GM21723 (cell line): ENCODE data around the gene RTL5.
"Not testable (repeated sequence)": the region's sequence is repeated elsewhere in the genome, so short reads cannot be mapped to it uniquely, and the experiment has no call there.

Experiments
- ATAC-seq: cut with Tn5 transposase; IDR thresholded peaks from one replicate; pipeline ENCODE4 v1.9.1; 2021; ENCODE audit warnings: mild to moderate bottlenecking, moderate library complexity; ENCODE audit not compliant: unreplicated experiment

The RTL5 gene

DNA sequence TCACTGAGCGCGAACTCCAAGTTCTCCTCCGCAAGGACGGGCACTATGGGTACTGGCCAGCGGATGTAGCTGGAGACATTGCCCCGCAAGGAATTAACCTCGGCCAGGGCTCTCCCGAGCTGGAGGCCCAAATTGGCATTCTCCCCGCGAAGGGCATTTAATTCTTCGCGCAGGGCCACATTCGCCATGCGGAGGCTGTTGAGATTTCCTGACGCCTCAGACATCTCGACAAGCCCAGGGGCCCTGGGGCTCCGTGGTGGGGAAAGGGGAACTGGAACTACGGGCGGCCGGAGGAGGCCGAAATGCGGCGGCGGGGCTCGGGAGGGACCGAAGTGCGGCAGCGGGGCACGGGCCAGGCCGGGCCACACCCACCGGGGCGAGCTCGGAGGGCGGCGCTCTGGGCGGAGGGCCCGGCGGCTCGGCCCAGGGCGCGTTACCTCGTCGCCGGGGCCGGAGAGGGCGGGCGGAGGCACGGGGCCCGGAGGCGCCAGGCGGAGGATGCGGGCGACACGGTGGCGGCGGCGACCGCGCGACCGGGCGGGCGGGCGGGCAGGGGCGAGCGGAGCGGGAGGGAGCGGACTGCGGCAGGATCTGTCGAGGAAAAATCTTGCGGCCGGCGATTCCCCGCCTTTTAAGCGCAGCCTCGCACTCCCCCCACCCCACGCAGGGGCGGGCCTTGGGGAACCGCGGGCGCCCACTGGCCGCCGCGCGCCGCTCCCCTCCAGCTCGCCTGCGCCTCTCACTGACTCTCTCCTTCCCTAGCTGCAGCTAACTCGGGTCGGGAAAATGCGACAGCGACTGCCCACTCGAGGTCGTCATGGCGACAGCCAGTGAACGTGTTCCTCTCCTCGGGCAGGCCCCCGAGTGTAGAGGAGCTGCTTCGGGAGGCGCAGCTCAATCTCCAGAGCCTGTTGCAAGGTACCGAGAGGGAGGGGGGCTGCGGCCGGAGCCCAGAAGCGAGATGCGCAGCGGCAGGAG lies at the start of gene RTL5:
TSS of gene RTL5 (minus strand) at position 599 of the 978 bp plus-strand sequence.
- peak; percentile 54 for ATAC-seq

DNA sequence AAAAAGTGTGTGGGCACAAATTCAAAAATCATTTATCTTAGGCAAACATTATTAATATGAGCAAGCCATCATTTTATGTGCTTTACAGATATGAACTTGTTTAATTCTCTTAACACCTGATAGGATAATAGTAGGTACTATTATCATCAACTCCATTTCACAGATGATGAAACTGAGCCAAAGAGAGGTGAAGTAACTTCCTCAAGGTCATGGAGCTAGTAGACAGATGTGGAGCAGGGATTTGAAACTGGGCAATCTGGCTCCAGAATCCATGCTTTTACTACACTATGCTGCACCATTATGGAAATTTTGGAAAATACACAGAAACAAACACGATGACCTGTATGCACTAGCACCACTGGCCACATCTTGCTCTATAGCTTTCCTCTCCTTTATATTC lies 48.8 kb upstream of the RTL5 start:
- no peak for ATAC-seq

DNA sequence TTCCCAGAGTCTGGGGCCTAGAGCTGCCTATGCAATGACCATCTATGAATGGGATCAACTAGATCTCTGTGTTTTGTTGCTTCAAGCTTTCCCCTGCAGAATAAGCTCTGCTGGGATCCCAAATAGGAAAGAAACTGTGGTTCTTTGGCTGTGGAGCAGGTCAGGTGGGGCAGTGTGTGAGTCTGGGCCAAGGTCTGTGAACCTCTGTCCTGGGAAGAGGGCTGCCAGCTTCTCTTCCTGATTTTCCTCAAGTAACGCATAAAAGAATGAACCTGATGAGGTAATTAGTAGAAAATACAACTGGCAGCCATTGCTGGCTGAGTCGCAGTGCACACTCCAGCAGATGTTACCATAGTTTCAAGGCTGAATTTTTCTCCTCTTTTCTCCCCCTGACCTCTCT lies 45.3 kb upstream of the RTL5 start:
- no peak for ATAC-seq

DNA sequence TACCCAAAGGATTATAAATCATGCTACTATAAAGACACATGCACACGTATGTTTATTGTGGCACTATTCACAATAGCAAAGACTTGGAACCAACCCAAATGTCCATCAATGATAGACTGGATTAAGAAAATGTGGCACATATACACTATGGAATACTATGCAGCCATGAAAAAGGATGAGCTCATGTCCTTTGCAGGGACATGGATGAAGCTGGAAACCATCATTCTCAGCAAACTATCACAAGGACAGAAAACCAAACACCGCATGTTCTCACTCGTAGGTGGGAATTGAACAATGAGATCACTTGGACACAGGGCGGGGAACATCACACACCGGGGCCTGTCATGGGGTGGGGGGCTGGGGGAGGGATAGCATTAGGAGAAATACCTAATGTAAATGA lies 44.6 kb upstream of the RTL5 start:
- ATAC-seq = not testable (repeated sequence)

DNA sequence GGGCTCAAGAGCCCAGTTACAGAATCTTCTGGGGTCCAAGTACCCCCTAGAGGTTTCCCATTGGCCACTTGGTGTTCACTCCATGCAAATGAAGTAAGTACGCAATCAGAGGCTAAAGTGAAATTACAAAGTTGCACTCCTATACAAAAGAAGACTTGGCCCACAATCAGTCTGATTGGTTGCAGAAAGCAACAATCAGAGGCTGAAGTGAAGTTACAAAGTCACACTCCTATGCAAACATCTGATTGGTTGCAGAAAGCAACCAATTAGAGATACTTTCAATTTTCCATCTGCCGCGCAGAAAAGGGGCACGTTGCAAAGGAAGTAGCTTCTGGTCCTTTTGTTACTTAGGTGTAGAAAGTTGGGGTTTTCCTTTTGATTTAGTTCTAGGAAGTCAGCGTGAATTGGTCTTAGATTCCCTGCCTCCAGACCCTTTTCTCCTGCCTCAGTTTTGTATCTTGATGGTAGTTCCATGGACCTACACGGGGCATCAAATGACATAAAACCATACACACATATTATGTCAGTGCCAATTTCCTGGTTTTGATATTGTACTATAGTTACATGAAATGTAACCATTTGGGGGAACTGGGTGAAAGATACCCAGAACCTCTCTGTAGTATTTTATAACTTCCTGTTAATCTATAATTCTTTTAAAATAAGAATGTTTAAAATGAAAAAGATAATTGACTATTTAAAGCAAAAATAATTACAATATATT lies 37.5 kb upstream of the RTL5 start:
- no peak for ATAC-seq

DNA sequence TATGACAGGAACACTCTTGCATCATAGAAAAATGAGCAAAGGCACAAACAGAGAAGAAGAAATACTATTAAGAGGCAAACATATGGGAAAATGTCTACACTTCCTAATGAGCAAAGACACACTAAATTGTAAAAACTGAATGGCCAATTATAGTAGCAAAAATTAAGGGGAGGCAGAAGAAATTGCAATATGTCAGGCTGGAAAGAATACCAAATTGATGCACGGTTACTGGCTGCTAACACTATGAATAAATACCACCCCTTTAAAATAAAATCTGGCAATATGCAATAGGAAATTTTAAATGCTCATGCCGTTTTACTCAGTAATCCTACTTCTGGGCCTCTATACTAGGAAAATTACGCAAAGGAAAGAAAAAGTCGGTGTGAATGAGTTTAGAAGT lies 33.8 kb upstream of the RTL5 start:
- ATAC-seq = no peak

DNA sequence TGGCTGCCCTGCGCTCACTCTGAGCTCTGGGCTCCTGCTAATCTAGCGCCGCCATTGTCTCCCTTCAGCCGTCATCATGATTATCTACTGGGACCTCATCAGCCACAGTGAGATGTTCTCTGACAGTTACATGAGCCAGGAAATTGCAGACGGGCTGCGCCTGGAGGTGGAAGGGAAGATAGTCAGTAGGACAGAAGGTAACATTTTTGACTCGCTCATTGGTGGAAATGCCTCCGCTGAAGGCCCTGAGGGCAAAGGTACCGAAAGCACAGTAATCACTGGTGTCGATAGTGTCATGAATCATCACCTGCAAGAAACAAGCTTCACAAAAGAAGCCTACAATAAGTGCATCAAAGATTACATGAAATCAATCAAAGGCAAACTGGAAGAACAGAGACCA lies 28.1 kb upstream of the RTL5 start:
- ATAC-seq = no peak

DNA sequence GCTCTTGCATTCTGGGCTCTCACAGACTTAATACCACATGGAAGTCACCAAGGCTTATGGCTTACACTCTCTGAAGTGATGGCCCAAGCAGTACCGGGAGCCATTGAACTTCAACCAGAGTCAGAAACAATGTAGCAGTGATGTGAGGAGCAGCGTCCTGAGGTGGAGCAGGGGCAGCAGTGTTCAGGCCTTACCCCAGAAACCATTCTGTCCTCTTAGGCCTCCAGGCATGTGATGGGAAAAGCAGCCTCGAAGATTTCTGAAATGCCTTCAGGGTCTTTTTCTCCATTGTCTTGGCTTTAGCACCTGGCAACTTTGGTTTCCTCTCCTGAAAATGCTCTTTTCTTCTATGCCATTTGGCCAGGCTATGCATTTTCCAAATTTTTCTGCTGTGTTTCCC lies 27.1 kb upstream of the RTL5 start:
- no peak for ATAC-seq

DNA sequence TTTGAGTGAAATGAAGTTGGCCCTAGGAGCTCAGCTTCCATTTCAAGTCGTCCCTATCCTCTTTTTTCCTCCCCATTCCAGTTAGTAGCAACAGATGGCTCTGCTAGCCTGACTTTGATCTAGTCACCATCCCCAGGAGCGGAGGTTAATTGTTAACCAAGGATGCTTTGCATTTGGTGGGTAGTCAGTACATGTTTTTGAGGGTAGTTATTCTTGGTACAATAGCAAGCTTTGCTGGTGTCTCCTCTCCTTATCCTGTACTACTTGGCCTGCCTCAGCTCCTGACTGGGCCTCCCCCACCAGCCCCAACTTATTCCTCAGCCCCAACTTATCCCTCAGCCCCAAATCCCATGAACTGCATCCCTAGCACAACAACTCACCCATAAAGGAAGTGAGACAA lies 14.8 kb upstream of the RTL5 start:
- no peak for ATAC-seq

DNA sequence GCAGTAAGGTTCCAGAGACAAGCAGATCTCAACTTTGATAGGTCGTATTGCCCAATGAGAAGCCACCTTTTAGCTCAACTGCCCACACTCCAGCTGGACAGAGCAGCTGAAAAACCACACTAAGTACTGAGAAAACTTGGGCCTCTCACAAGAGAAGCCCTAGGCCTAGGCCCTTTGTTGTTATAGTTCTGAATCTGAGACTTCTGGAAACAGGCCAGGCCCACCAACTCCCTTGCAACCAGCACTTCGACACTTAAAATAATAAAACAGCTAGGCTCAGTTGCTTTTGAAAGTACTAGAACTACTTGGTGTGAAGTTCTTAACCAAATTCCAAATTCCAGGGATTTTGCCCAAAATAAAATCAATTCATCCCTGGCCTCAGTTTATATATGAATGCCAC lies 13.5 kb upstream of the RTL5 start:
- no peak for ATAC-seq

DNA sequence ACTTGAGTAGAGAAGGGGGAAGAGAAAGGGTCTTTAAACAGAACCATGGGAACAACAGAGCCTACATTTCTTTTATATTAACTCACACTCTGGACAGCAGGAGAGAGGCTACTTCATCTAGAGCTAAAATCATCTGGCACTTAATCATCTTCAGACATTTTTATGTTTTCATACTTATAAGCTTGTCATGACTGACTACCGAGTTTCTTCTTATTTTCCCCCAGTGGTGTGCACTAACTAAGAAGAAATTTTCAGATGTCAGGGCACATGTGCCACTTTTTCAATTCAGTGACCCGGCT lies 11.8 kb upstream of the RTL5 start:
- no peak for ATAC-seq

DNA sequence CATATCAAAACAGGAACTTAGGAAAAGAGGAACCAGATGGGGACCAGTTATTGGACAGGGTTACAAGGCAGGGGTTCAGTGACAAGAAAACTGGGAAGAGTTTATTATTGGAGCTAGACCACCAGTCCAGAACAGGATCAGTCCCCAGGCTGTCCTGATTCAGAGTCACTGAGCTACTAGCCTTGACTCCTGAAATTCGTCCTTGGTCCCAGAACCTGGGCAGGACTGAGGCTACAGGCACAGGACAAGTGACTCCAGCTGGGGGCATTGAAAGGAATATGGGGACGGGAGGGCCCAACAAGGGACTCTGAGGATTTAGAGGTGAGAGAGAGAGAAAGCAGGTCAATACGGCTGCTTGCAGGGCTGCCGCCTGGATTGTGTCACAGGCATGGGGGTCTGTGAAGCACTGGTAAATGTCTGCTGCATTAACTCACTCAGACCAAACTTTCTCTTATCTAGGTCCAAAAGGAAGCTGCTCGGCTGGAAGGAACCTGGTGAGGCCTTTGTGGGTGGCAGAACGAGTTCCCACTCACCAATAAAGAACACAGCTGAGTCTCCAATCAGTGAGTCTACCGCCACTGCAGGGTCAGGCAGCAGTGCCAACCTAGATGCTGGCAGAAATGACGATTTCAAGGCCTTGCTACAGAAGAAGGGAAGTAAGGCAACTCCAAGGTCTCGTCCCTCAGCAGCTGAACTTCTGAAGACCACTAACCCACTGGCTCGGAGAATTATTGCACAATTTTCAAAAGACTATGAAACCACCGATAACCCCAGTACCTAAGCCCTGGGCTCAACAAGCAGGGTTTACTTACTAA lies 11.3 kb upstream of the RTL5 start:
- ATAC-seq = no peak

DNA sequence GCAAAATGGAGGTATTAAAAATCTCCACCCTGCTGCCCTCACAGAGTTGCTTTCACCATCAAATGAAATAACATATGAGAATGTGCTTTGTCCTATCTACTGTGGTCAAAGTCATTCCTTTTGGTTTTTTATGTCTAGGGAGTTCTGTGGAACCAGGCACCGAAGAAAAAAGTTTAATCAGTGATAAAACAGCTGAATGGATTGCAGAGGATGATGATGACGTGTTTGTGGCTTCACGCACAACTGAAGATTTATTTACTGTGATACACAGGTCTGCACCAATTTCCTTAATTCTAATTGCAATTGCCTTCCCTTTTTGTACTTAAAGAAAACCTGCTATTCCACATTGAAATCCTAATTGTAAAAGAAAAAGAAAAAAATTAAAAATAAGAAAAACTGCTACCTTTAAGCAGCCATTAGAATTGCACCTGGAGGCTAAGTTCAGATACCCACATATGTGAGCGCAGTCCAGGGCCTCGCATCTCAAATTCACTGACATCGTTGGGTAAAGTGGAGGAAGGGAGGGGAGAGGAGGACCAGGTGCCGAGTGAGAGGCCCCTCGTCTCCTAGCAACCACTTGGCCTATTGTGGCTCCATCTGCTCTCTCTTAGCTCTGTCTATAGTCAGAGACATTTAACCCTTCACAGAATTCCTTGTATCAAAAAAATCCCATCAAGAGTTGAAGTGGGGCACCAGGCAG lies 10.5 kb upstream of the RTL5 start:
- ATAC-seq = no peak

DNA sequence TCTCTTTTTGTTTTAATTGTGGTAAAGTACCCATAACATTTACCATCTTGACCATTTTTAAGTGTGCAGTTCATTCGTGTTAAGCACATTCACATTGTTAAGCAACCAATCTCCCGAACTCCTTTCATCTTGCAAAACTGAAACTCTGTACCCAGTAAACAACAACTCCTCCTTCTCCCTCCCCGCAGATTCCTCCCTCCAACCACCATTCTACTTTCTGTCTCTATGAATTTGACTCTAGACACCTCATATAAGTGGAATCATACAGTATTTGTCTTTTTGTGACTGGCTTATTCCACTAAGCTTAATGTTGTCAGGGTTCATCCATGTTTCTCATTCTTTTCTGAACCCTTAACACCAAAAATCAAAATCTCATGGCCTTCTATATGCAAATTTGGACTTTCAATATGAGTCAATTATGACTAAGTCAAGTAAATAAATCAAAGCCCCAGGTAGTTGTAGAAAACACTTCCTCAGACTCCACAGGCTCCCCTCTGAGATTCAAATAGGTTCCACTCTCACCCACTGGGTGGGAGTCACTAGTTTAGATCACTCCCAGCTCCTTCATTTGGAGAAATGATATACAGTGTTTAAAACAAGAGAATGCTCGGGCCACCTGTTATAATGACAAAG lies 9.8 kb upstream of the RTL5 start:
- peak; percentile 66 for ATAC-seq

DNA sequence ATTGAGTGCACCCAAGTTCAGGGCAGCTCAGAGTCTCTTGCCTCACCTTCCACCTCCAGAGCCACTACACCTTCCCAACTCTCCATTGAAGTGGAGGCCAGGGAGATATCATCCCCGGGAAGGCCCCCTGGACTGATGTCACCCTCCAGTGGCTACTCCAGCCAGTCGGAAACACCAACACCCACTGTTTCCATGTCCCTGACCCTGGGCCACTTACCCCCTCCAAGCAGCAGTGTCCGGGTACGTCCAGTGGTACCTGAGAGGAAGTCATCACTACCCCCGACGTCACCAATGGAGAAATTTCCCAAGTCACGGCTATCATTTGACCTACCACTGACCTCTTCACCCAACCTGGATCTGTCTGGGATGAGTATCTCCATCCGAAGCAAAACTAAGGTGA lies 7.8 kb upstream of the RTL5 start:
- no peak for ATAC-seq

DNA sequence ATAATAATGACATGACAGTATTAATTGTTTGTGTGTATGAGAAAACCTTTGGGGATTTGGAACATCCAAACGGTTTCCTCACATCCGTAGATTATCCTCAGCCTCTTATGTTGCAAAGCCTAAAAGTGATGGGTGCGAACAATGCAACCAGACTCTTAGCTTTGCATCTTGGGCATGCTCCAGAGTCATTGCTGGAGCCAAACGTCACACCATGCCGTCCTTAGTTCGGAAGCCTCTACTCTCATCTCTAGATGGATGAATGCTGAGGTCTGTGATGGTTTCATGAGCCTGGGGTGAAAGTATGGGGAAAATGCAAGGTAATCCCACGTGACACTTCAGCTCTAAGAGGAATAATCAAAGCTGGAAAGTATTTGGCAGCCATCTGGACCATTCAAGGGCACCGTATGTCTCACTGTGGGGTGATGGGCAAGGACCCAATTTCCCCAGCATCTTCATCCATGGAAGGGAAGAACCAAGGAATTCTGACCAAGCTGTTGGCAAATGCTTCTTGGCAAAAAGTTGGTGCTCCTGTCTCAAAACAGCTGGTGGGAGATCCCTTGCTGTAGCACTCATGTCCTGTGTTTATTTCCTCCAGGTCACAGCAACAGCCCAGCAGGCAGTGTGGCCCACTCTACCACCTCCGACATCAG lies 6.3 kb upstream of the RTL5 start:
- no peak for ATAC-seq

DNA sequence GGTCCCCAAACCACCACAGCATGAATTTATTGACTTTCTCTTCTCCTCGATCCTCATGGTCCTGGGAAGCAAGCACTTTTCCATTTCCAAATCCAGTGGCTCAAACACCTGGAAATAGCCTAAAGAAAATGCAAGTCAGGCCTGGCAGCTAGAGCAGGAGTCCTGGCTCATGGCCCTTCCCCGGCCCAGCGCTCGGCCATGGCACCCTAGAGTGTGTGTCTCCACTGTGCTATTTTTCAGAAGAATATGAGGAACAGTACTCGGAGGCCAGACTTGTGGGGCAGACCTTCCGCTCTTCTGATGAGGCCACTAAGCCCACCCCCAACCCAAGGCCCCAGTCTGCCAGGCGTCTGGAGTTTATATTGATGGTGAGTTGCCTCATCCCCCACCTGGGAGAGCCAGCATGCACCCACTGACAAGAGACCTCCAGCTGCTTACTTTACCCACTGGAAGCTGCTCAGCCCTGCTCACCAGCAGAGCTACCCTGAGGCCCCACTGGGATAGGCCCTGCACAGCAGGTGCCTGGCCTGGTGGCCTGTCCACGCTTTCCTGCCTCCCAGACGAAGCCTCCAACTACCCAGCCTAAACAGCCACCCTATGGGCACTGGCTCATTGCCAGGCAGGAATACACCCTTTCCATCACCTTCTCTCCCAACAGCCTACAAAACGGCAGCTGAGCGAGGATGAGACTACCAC lies 2.3 kb upstream of the RTL5 start:
- ATAC-seq = no peak

DNA sequence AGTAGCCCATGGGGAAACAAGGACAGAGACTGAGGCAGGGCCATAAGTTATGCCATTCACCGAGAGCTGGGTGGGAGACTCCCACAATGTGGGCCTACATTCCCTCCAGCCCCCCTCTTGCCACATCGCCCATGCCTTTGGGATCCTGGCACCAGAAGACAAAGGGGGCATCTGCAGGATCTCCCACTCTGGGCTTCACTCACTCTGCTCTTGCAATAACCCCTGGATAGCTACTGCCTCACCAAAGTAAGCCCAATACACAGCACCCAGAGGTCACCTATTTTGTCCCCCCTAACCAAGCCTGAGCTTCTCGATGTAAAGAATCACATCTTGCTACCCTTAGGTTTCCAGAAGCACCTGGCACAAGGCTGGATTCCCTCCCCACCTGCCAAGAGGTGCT lies 741 bp upstream of the RTL5 start:
- ATAC-seq = no peak

DNA sequence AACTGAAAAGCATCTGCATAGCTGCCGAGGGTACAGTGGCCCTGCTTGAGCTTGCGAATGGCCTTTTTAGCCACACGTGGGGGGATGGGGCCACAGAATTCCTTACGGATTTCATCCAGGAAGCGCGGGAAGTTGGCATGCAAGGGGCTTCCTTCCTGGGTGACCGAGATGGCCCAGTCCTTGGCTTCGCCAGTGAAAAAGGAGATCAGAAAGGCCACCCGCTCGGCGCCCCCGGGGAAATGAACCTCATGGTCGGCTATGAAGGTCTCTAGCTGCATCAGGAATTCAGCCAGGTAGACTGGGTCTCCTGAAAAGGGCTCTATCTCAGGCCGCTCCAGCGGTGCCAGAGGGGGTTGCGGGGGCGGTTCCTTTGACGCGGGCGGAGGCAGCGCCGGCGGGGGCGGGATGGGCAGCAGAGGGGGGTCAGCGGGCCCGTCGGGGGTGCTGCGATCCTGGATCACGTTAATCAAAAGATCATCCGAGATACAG lies 909 bp downstream of the RTL5 start:
- ATAC-seq = no peak
